Neural progenitor cell (in vitro differentiated cells): Measurements from ENCODE around the gene ALDH3B1.

Experiments used
- CTCF ChIP-seq: fragments of 200-600 bp; sonication (generic); IDR thresholded peaks from 2 replicates; pipeline ENCODE4 v1.5.1; 2017; ENCODE audit warnings: antibody characterized with exemption, mild to moderate bottlenecking
- EZH2phosphoT487 ChIP-seq: fragments of 200-600 bp; sonication (generic); IDR thresholded peaks from 2 replicates; pipeline ENCODE4 v1.6.1; 2017; ENCODE audit warnings: antibody characterized with exemption

- TF ChIP-seq CTCF: no peak
- no peak for TF ChIP-seq EZH2phosphoT487
Measured at GRCh38 chr11:68009391-68010089, 587 bp upstream of the ALDH3B1 start.
